Measurements from ENCODE around the gene PCMTD2.
"Not testable (repeated sequence)": the region's sequence is repeated elsewhere in the genome, so short reads cannot be mapped to it uniquely, and the experiment has no call there.

The PCMTD2 gene

DNA sequence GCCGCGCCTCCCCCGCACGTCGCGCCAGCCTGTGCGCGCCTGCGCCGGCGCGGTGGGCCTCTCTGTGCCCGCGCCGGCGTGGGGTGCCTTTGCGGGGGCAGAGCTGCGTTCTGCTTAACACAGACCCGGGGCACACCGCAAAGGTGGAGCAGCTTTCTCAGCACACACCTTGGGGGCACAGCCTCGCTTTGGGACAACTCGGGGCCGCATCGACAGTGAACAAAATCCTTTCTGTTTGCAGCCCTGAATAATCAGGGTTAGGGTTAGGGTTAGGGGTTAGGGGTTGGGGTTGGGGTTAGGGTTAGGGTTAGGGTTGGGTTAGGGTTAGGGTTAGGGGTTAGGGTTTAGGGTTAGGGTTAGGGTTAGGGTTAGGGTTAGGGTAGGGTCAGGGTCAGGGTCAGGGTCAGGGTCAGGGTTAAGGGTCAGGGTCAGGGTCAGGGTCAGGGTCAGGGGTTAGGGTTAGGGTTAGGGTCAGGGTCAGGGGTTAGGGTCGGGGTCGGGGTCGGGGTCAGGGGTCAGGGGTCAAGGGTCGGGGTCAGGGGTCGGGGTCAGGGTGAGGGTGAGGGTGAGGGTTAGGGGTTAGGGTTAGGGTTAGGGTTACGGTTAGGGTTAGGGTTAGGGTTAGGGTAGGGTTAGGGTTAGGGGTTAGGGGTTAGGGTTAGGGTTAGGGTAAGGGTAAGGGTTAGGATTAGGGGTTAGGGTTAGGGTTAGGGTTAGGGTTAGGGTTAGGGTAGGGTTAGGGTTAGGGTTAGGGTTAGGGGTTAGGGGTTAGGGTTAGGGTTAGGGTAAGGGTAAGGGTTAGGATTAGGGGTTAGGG is 31.1 kb downstream of the PCMTD2 start:
- not testable (repeated sequence) for DNase-seq

DNA sequence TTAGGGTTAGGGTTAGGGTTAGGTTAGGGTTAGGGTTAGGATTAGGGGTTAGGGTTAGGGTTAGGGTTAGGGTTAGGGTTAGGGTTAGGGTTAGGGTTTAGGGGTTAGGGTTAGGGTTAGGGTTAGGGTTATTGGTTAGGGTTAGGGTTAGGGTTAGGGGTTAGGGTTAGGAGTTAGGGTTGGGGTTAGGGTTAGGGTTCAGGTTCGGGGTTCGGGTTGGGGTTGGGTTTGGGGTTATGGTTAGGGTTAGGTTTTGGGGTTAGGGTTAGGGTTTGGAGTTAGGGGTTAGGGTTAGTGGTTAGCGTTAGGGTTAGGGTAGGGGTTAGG is 31.7 kb downstream of the PCMTD2 start:
- DNase-seq = not testable (repeated sequence)

DNA sequence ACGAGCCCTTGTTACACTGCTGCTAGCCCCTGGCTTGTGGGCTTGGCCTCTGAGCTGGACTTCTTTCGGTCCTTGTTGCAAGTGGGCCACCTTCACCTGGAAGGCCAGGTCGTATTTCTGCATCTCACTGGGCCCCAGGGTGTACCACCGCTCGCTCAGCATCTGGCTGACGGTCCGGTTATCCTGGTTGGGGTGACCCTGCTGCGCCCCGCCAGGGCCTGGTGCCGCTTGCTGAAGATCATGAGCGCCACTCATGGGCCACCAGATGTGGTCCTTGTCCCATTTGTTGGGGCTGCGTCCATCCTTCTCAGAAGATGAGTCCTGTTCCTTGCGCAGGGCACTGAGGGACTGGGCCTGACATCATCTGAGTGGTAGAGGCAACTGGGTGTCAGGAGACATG is 36.6 kb downstream of the PCMTD2 start:
- not testable (repeated sequence) for DNase-seq

DNA sequence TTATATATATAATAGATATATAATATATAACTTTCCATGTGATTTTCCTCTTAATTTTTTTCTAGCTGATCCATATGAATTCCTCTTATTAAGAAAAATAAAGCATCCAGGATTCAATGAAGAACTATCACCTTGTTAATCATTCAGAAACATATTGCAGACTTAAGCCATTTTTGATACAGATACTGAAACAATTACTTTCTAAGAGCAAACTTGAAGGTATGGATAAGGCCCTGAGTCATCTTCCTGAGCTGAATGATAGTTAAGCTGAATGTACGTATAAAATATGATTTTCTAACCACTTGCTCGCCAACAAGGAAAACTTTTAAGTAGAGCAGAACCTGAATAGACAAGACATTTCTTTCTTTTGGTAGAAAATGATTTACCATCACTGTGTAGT is 47.5 kb downstream of the PCMTD2 start:
- not testable (repeated sequence) for DNase-seq

DNA sequence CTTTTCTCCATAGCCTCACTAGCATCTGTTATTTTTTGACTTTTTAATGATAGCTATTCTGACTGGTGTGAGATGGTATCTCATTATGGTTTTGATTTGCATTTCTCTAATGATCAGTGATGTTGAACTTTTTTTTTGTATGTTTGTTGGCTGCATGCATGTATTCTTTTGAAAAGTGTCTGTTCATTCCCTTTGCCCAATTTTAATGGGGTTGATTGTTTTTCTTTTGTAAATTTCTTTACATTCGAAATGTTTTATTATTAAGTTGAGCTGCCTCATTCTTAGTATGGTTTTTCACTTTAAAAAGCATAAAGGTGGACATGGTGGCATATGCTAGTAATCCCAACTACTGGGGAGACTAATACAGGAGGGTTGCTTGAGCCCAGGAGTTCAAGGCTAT is 58.2 kb downstream of the PCMTD2 start:
- DNase-seq = not testable (repeated sequence)

DNA sequence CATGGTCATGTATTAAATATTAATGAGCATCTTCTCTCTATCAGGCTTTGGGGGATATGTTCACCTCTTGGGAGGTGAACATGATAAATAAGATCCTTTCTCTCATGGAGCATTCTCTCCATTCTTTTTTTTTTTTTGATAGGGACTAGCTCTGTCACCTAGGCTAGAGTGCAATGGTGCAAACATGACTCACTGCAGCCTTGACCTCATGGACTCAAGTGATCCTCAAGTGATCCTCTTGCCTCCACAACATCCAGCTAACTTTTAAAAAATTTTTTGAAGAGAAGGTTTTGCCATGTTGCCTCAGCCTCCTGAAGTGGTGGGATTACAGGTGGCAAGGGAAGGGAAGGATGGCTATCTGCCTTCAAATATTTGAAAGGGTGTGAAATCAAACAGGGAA is 59.8 kb downstream of the PCMTD2 start:
- DNase-seq = not testable (repeated sequence)

DNA sequence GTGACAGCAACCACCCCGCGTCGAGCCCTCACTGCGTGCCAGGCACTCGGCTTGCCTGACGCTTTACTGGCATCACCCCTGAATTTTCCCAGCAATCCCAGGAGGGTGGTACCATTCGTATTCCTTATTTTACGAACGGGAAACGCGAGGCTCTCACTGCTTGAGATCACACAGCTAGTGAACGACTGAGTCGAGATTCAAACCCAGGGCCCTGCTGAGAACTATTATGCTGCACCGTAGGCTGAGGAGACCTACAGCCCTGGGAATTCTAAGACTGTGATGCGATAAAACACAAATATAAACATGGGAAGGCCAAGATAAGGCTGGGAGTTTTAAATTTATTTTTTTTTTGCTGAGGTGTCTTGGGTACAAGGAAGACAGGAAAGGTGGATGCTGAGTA is 60.3 kb downstream of the PCMTD2 start:
- not testable (repeated sequence) for DNase-seq

DNA sequence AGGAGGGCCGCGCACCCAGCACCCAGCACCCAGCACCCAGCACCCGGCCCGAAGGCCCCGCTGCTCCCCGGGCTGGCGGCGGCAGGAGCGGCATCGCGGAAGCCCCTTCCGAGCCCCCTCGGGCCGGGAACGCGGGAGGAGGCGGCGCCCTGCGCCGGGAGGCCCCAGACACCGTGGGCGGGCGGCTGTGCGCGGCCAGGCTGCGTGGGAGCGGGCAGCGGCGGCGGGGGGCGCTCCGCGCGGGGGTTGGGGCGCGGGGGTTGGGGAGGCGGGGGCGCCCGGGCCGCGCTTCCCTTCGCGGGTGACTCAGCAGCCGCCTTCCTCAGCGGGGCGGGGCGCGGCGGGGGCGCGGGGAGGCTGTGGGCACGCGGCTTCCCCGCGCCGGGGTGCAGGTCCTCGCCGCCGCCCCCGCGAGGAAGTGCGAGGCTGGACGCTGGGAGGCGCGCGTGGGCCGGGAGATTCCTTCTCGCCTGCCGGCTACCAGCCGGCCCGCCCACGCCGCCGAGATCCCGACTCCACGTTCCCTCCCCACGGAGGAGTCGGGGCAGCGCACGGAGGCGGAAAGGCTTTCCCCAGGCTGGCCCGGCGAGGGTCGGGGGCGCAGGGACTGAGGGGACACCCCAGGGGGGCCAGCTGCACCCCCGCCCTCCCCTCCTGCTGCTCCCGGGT is 61.0 kb downstream of the PCMTD2 start:
- DNase-seq = peak; percentile 39

DNA sequence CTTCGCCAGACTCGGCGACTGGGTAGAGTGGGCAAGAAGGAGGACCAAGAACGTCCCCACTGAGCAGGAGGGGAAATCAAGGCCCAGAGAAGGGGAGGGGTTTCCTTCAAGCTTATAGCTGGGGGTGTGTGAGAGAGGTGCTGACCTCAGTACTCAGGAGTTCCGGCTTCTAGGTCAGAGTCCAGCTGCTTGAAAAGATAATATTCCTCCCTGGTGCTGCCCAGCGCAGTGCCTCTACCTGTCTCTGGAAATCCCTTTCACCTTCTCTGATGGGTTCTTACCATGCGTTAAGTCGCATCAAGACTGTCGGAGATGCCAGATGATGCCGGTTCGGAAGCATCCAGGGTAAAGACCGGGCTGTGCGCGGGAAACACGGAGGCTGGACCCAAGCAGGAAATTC is 61.8 kb downstream of the PCMTD2 start:
- DNase-seq = not testable (repeated sequence)

DNA sequence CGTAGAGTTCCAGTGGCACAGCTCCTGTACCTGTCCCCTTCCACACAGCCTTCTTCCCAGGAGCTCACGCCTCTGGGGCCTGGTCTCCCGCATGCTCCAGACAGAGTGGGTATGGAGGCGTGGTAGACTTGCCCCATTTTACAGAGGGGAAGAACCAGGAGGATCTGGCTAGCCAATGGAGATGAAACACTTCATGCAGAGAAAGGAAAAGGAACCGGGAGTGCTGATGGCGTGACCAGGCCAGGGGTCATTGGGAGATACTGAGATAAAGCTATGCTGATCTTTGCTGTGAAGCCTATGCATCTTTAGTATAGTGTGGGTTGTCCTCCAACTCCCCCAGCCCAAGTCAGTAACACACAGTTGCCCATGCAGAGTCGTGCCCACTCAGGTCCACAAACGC is 62.5 kb downstream of the PCMTD2 start:
- not testable (repeated sequence) for DNase-seq

DNA sequence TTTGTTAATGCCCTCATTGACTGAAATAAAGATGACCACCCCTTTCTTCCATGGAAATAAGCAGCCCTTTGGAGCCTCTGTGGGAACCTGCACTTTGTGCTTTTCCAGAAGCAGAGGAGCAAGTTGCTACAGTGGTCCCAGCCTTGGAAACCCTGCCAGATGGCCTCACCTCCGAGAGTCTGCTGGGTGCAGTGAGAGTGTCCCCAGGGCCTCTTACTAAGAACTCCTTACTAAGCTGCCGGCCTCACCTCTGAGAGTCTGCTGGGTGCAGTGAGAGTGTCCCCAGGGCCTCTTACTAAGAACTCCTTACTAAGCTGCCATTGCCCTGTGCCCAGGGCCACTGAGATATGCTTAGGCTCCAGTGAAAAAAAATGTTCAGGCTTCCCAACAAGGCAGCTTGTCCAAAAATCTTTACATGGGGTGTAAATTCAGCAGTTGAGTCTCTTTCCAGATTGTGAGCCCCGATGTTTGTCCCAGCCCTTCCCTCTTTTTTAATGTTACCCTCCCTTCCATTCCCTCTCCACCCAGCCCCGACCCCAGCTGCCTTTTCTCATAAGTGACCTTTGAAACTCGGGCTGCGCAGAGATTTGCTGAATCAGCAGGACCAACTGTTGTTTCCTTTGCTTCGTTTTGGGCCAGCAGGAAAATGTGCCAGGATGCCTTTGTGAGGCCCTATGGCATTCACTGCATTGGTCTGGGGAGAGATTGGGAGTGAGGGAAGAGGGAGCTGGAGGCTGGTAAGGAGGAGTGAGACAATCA is 66.7 kb downstream of the PCMTD2 start:
- DNase-seq = not testable (repeated sequence)
